DMS153 treated with DMSO at 0.1 percent for 48 hours (cell line): ENCODE measurements around the gene FAM200A.
"Not testable (repeated sequence)": the region's sequence is repeated elsewhere in the genome, so short reads cannot be mapped to it uniquely, and the experiment has no call there.

ENCODE experiments used
- DNase-seq: peaks from one replicate; lab custom pipeline; 2025; ENCODE audit not compliant: unreplicated experiment; lab: John Stamatoyannopoulos, UW

FAM200A gene

GRCh38 chr7:99551767-99552463, at the start of gene FAM200A:
FAM200A (minus strand) TSS chr7:99552114; CDS start chr7:99548407, 3,707 bp downstream.
- DNase-seq = peak; percentile 65

- no peak for DNase-seq
Measured at GRCh38 chr7:99599836-99600235, 47.9 kb upstream of the FAM200A start.

GRCh38 chr7:99597762-99598501, 46.0 kb upstream of the FAM200A start, which contains the start of gene TMEM225B:
TMEM225B (plus strand) TSS chr7:99598267; CDS start chr7:99604389, 6,122 bp downstream.
- DNase-seq = no peak

GRCh38 chr7:99596408-99596955, 44.6 kb upstream of the FAM200A start:
- no peak for DNase-seq

GRCh38 chr7:99594948-99595745, 43.2 kb upstream of the FAM200A start:
- DNase-seq = no peak

GRCh38 chr7:99588868-99589267, 37.0 kb upstream of the FAM200A start:
- no peak for DNase-seq

- not testable (repeated sequence) for DNase-seq
Measured at GRCh38 chr7:99580778-99581332, 28.9 kb upstream of the FAM200A start.

- no peak for DNase-seq
Measured at GRCh38 chr7:99579956-99580777, 28.3 kb upstream of the FAM200A start.

- DNase-seq = no peak
Measured at GRCh38 chr7:99579281-99579955, 27.5 kb upstream of the FAM200A start.

- no peak for DNase-seq
Measured at GRCh38 chr7:99576251-99576650, 24.3 kb upstream of the FAM200A start.

- DNase-seq = no peak
Measured at GRCh38 chr7:99573257-99573656, 21.3 kb upstream of the FAM200A start.

GRCh38 chr7:99571768-99572167, 19.9 kb upstream of the FAM200A start:
- DNase-seq = no peak

- DNase-seq = not testable (repeated sequence)
Measured at GRCh38 chr7:99568770-99569169, 16.9 kb upstream of the FAM200A start.

- no peak for DNase-seq
Measured at GRCh38 chr7:99563650-99564049, 11.7 kb upstream of the FAM200A start.

- DNase-seq = no peak
Measured at GRCh38 chr7:99562832-99563231, 10.9 kb upstream of the FAM200A start.

- DNase-seq = no peak
Measured at GRCh38 chr7:99562114-99562784, 10.3 kb upstream of the FAM200A start.

GRCh38 chr7:99561737-99562051, 9.8 kb upstream of the FAM200A start:
- no peak for DNase-seq

- no peak for DNase-seq
Measured at GRCh38 chr7:99560834-99561736, 9.2 kb upstream of the FAM200A start.
